HFFc6 (cell line): ENCODE data around the gene RBMS3. TPM values are rescaled to one million over a fixed set of nuclear protein-coding genes. Genes with fewer than 3 reads are reported as not detected.

ENCODE experiments used
- DNase-seq: peaks from one replicate; pipeline ENCODE4 v3.0.0-alpha.2; 2018
- H3K27ac Mint-ChIP-seq: 2 replicates; pipeline ENCODE4 v1.8.0; 2020; ENCODE audit warnings: mild to moderate bottlenecking, mixed read lengths
- H3K27me3 Mint-ChIP-seq: 2 replicates; pipeline ENCODE4 v1.8.0; 2021; ENCODE audit warnings: mild to moderate bottlenecking, moderate library complexity, mixed read lengths; ENCODE audit not compliant: insufficient read depth
- H3K36me3 Mint-ChIP-seq: 2 replicates; pipeline ENCODE4 v1.8.0; 2021; ENCODE audit warnings: low read depth, mixed read lengths
- H3K4me1 Mint-ChIP-seq: 2 replicates; pipeline ENCODE4 v1.8.0; 2020; ENCODE audit warnings: low read depth, mixed read lengths
- H3K4me3 Mint-ChIP-seq: 2 replicates; pipeline ENCODE4 v1.8.0; 2020; ENCODE audit warnings: mild to moderate bottlenecking, moderate library complexity, mixed read lengths
- H3K9me3 Mint-ChIP-seq: 2 replicates; pipeline ENCODE4 v1.8.0; 2020; ENCODE audit warnings: mild to moderate bottlenecking, mixed read lengths
- CTCF ChIP-seq: fragments of 200-600 bp; sonication (generic); IDR thresholded peaks from 2 replicates; pipeline ENCODE4 v1.5.0; 2021; ENCODE audit warnings: antibody characterized with exemption, mild to moderate bottlenecking
- total RNA-seq, 6 experiments: library from RNA; stranded (reverse); fragmentation: NEBNext Ultra II Directional; extraction: Animal tissue kit (Norgen Biotek cat#: 25700); gene quantifications; 2 replicates in 1 of 6; 3 replicates in 5 of 6; pipeline ENCODE4 v1.2.3, GENCODE V29; 2021

Gene RBMS3
- total RNA-seq, 6 experiments from 2014 or later = 22.8 to 46.9 (median 39.4) TPM

GRCh38 chr3:29414468-29415224 lies 133.8 kb downstream of the RBMS3 start:
- no peak for TF ChIP-seq CTCF
- no peak for DNase-seq
- Mint-ChIP-seq H3K27ac (no peak overlapping the region), H3K27me3 (no peaks in the 10 kb centered on the region; the same call in 1 of the 2 replicates), H3K9me3 (no peaks in the 10 kb centered on the region), H3K36me3 (peaks cover 4% of the 10 kb centered on the region), H3K4me1 (peaks cover 35% of the 10 kb centered on the region), H3K4me3 (no peak overlapping the region)

GRCh38 chr3:29415482-29416223 lies 134.8 kb downstream of the RBMS3 start:
- Mint-ChIP-seq H3K4me1 (peaks cover 40% of the 10 kb centered on the region), H3K36me3 (no peaks in the 10 kb centered on the region; the same call in 1 of the 2 replicates), H3K9me3 (no peaks in the 10 kb centered on the region), H3K4me3 (no peak overlapping the region), H3K27me3 (no peaks in the 10 kb centered on the region; the same call in 1 of the 2 replicates), H3K27ac (no peak overlapping the region)
- no peak for TF ChIP-seq CTCF
- no peak for DNase-seq

GRCh38 chr3:29416514-29416913 lies 135.6 kb downstream of the RBMS3 start:
- H3K4me3 Mint-ChIP-seq = no peak overlapping the region
- DNase-seq = no peak
- no peaks in the 10 kb centered on the region; the same call in 1 of the 2 replicates for H3K36me3 Mint-ChIP-seq
- no peaks in the 10 kb centered on the region for H3K9me3 Mint-ChIP-seq
- H3K4me1 Mint-ChIP-seq = peaks cover 40% of the 10 kb centered on the region
- H3K27me3 Mint-ChIP-seq = no peaks in the 10 kb centered on the region; the same call in 1 of the 2 replicates
- H3K27ac Mint-ChIP-seq = no peak overlapping the region
- no peak for TF ChIP-seq CTCF

- Mint-ChIP-seq H3K4me1 (peaks cover 26% of the 10 kb centered on the region), H3K4me3 (no peak overlapping the region), H3K27ac (no peak overlapping the region; the same call in 1 of the 2 replicates), H3K27me3 (no peaks in the 10 kb centered on the region), H3K36me3 (no peaks in the 10 kb centered on the region; the same call in 1 of the 2 replicates), H3K9me3 (no peaks in the 10 kb centered on the region)
- no peak for DNase-seq
- no peak for TF ChIP-seq CTCF
These were observed 139.2 kb downstream of the RBMS3 start for GRCh38 chr3:29420106-29420505.

- H3K27ac Mint-ChIP-seq = no peak overlapping the region
- no peaks in the 10 kb centered on the region for H3K36me3 Mint-ChIP-seq
- peaks cover 41% of the 10 kb centered on the region for H3K4me1 Mint-ChIP-seq
- no peak overlapping the region for H3K4me3 Mint-ChIP-seq
- no peak for TF ChIP-seq CTCF
- DNase-seq = no peak
- no peaks in the 10 kb centered on the region for H3K27me3 Mint-ChIP-seq
- H3K9me3 Mint-ChIP-seq = no peaks in the 10 kb centered on the region
These were observed 145.7 kb downstream of the RBMS3 start for GRCh38 chr3:29426302-29427226.
